ENCODE results near the gene SMAD2. TPM values are rescaled to one million over a fixed set of nuclear protein-coding genes. Genes with fewer than 3 reads are reported as not detected.
A peak's percentile ranks its signal among the peaks of the same experiment; 100 is the strongest.

Gene SMAD2
- total and polyA plus RNA-seq, 2 of the 8 experiments (the other 6 are each of a cell fraction or from before 2014, with no cell fraction given) = 28.4 to 124 TPM

DNA sequence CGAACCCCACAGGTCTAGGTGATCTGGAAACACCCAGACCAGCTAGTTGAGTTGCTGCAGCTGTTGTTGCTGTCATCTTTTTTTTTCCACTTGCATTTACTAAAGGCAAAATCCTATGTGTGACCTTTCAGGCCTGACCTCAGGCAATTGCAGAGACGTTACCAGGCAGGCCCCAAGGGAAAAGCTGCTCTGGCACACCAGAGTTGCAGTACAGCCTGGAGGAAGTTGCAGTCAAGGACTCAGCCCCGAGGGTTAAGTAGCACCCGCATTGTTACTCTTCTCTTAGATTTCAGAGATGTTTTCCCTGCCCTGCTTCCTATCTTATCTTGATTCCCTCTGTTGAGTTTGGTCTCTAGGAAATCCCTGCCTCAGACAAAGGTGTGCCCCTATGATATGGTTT lies 45.2 kb upstream of the SMAD2 start:
- Histone ChIP-seq H3K14ac (ENCODE audit: insufficient read length) (no peak overlapping the region), H3K27me3 (replicated peaks in 1 of 4; ENCODE audit: control insufficient read depth in 3 of 4, extremely low read depth in 1 of 4, insufficient read depth in 3 of 4, low read length in 3 of 4) (no peaks in the 10 kb centered on the region), H2AK5ac (ENCODE audit: low read depth, low read length) (no peak overlapping the region), H4K5ac (ENCODE audit: insufficient read length, low read depth, low read length) (no peak overlapping the region), H3K4ac (replicated peaks; ENCODE audit: insufficient read length, low read depth, low read length) (peak overlapping the region; percentile 0), H2BK15ac (ENCODE audit: low read length) (0 out of 2 replicates have a peak overlapping the region, but pooled peaks have one; percentile 84), H3K18ac (ENCODE audit: extremely low read depth, low read length) (peak overlapping the region; percentile 51; the same call in 1 of the 2 replicates), H2AFZ (ENCODE audit: low read length) (no peak overlapping the region), H2BK5ac (ENCODE audit: low read depth, low read length) (no peak overlapping the region), H3K79me1 (ENCODE audit: low read depth, low read length) (no peaks in the 10 kb centered on the region), H3K23ac (ENCODE audit: insufficient read length) (no peak overlapping the region), H4K20me1 (replicated peaks in 1 of 2; ENCODE audit: control insufficient read depth in 1 of 2, insufficient read depth in 2 of 2, low read length in 2 of 2) (no peaks in the 10 kb centered on the region), H3K4me3 (ENCODE audit: extremely low read depth in 1 of 4, insufficient read depth in 2 of 4, low read depth in 3 of 4, low read length in 4 of 4) (no peak overlapping the region), H4K91ac (replicated peaks; ENCODE audit: insufficient read length, low read length) (peak overlapping the region; percentile 15), H3K56ac (replicated peaks; ENCODE audit: insufficient read length, low read depth, low read length) (no peak overlapping the region), H3K4me1 (replicated peaks in 1 of 4; ENCODE audit: control insufficient read depth in 3 of 4, insufficient read depth in 4 of 4, low read length in 3 of 4) (peaks cover 4 to 22% (median 14%) of the 10 kb centered on the region in 4 experiments; a peak in 5 of 7 replicates), H4K8ac (ENCODE audit: extremely low read depth, insufficient read depth, low read length) (no peak overlapping the region), H3K4me2 (ENCODE audit: insufficient read depth in 1 of 2, low read depth in 2 of 2, low read length in 2 of 2) (peak overlapping the region in 1 of 2 experiments; percentile 42; a peak in 3 of 4 replicates), H3K79me2 (ENCODE audit: control insufficient read depth in 1 of 2, insufficient read depth in 2 of 2, low read length in 2 of 2) (no peaks in the 10 kb centered on the region), H3K9me3 (ENCODE audit: insufficient read depth in 2 of 2, low read depth in 1 of 2, low read length in 1 of 2) (no peaks in the 10 kb centered on the region; a peak in 1 of 4 replicates), H3K36me3 (ENCODE audit: control insufficient read depth in 2 of 4, insufficient read depth in 4 of 4, low read length in 3 of 4) (no peaks in the 10 kb centered on the region), H3K9ac (replicated peaks in 1 of 4; ENCODE audit: extremely low read depth in 1 of 4, low read depth in 3 of 4, low read length in 3 of 4) (no peak overlapping the region), H3K27ac (ENCODE audit: low read depth, low read length) (no peak overlapping the region), H2BK20ac (ENCODE audit: low read length) (peak overlapping the region; percentile 29; the same call in 1 of the 2 replicates), H2BK120ac (replicated peaks; ENCODE audit: low read depth, low read length) (no peak overlapping the region), H2BK12ac (ENCODE audit: low read depth, low read length) (no peak overlapping the region), H3K23me2 (ENCODE audit: low read depth, low read length) (no peaks in the 10 kb centered on the region)
- no peak for FAIRE-seq
- CTCF ChIA-PET (ENCODE audit: partially characterized antibody) = interaction anchor here (0.6 to 1.1 kb wide), 7 partner anchors 15 to 1700 kb away, joined by 3 to 5 read pairs (median 3); no protein-coding TSS in a partner anchor
- DNase-seq (ENCODE audit: low read depth in 1 of 2, low spot score in 2 of 2) = no peak
- WGBS, 2 experiments (ENCODE audit: extremely low coverage in 1 of 2, insufficient coverage in 1 of 2, insufficient read length in 1 of 2, insufficient replicate concordance in 2 of 2, low coverage in 1 of 2, low lambda C conversion rate in 2 of 2, missing lambda C conversion rate in 1 of 2) = 76% methylated on average over 4 of the region's 4 CpGs; no CpG with 5 or more reads in 1 of the 2 experiments
- POLR2A ChIA-PET (ENCODE audit: partially characterized antibody) = interaction anchor here (0.7 to 1.4 kb wide), 4 partner anchors 20 to 72 kb away, joined by 3 to 4 read pairs (median 3); no protein-coding TSS in a partner anchor
